Mononuclear cell (primary cell): ENCODE measurements around the gene POGK. TPM values are rescaled to one million over a fixed set of nuclear protein-coding genes. Genes with fewer than 3 reads are reported as not detected.
A peak's percentile ranks its signal among the peaks of the same experiment; 100 is the strongest.
"Not testable (repeated sequence)": the region's sequence is repeated elsewhere in the genome, so short reads cannot be mapped to it uniquely, and the experiment has no call there.

ENCODE experiments used
- H3K27me3 ChIP-seq: 2 replicates; pipeline ENCODE4 v1.6.0; 2011; ENCODE audit warnings: low read length, control low read depth; ENCODE audit not compliant: insufficient read depth
- H3K4me1 ChIP-seq: 2 replicates; pipeline ENCODE4 v1.5.1; 2011; ENCODE audit warnings: mild to moderate bottlenecking, low read length, control low read depth; ENCODE audit not compliant: insufficient read depth
- H3K4me3 ChIP-seq: 2 replicates; pipeline ENCODE4 v1.5.1; 2011; ENCODE audit warnings: mild to moderate bottlenecking, low read length, moderate library complexity
- H3K9me3 ChIP-seq: 2 replicates; pipeline ENCODE4 v1.5.1; 2011; ENCODE audit warnings: low read depth, mild to moderate bottlenecking, control low read depth, low read length
- total RNA-seq: library from RNA; depleted of rRNA; stranded (reverse); fragments of >200 nt; gene quantifications from one replicate; pipeline ENCODE4 v1.2.3, GENCODE V29; 2012

Gene POGK
- total RNA-seq, 1 donor = 23.6 TPM

DNA sequence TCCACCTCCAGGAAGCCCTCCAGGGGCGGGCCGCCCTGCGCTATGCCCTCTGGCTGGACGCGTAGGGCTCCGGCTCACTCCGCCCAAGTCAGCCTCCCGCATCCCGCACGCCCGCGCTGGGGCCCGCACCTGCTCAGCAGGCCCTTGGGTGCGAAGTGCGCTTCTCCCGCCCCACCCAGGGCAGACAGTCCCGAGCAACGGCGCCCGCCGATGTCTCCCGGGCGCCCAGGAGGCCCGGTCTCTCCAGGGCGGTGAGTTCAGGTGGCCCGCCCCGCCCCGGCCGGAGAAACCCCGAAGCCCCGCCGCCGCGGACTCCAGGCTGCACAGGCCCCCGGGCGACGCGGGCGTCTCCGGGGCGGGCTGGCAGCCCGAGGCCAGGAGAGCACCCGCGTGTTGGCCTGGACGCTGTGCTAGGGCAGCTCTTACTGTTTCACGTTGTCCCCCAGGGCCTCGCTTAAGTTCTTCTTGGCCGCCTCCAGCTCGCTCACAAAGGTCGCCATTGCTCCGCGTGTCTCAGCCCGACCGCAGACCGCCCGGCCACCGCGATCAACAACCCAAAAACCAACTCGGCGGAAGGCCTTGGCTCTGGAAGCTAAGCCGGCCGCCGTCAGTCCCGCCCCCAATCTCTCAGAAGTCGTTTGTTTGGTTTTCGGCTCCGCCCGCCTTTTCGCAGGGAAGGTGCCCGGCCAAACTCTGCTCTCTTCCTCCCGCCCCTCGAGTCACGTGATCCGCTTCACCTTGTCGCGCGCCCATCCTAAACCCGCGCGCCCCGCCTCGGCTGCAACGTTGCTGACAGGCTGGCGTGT, 36.7 kb downstream of the POGK start, which contains the start of gene TADA1:
TSS of gene TADA1 (minus strand) at position 531 of the 806 bp plus-strand sequence. CDS start at position 500, 31 bp downstream.
- H3K4me1 ChIP-seq = peaks cover 21% of the 10 kb centered on the region

DNA sequence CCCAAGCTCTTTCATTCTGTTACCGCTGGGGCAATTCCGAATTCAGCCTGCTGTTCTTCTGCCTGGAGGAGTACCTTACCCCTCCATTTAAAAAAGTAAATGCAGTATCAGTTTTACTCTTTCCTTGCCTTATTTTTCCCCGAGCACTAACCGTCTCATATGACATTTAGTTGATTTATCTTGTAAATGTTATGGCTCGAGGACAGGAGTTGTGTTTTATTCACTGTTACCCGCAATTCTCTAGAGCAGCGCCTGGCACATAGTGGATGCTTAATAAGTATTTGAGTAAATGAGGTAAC, 37.2 kb downstream of the POGK start:
- Histone ChIP-seq H3K9me3 (no peaks in the 10 kb centered on the region), H3K4me1 (peaks cover 21% of the 10 kb centered on the region), H3K27me3 (no peaks in the 10 kb centered on the region), H3K4me3 (peak overlapping the region; percentile 57)

More for the DNA sequence above, 36.7 kb downstream of the POGK start, which contains the start of gene TADA1:
- Histone ChIP-seq H3K27me3 (no peaks in the 10 kb centered on the region), H3K4me3 (peak within 1 kb of the TSS; percentile 57), H3K9me3 (no peaks in the 10 kb centered on the region)

- not testable (repeated sequence) for H3K4me3 ChIP-seq, H3K27me3 ChIP-seq, H3K9me3 ChIP-seq
- H3K4me1 ChIP-seq = peaks cover 17% of the 10 kb centered on the region
Observed at GRCh38 chr1:166878173-166878917, 39.1 kb downstream of the POGK start.

DNA sequence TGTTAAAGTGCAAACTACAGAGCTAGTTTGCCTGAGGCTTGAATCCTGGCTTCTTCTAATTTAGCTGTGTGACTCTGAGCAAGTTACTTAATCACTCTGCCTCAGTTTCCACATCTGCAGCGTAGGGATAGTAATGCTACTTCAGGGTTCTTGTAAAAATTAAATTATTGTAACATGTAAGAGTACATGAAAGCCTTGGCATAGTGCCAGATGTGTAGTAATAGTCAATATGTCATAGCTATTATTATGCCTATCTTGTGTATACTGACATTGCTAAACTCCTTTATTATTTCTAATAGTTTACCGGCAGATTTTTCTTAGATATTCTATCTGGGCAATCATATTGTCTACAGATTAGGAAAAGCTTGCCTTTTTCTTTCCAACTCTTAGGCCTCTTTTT, 43.6 kb downstream of the POGK start:
- Histone ChIP-seq H3K4me1 (peaks cover 12% of the 10 kb centered on the region), H3K9me3 (no peaks in the 10 kb centered on the region), H3K4me3 (no peak overlapping the region), H3K27me3 (peaks cover 25% of the 10 kb centered on the region)

DNA sequence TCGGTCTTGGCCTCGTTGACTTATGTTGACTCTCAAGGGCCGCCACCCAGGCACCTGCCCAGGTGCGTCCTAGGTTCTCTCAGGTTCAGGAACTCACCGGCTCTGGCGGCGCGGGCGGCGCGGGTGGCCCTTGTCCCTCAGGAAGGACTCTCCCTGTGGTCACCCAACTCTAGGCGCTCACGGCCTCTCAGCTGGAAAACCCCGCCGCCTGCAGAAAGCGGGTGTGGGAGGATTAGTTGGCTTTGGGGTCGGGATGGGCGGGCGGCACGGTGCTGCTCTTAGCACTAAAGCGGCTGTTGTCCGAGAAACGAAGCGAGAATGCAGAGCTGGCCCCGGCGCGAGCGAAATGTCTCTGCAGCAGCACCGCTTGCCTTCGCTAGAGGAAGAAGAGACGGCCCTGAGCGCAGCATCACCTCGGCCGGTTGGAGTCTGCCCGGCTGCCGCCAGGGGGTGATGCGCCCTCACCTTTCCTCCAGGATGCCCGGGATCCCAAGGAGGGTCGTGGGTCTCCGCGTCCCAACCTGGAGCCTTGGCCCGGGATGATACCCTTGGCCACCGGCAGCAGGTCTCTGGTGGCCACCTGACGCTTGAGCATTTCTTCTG, 44.9 kb downstream of the POGK start:
- H3K27me3 ChIP-seq = peaks cover 25% of the 10 kb centered on the region
- no peak overlapping the region for H3K4me3 ChIP-seq
- peaks cover 12% of the 10 kb centered on the region for H3K4me1 ChIP-seq
- H3K9me3 ChIP-seq = no peaks in the 10 kb centered on the region

DNA sequence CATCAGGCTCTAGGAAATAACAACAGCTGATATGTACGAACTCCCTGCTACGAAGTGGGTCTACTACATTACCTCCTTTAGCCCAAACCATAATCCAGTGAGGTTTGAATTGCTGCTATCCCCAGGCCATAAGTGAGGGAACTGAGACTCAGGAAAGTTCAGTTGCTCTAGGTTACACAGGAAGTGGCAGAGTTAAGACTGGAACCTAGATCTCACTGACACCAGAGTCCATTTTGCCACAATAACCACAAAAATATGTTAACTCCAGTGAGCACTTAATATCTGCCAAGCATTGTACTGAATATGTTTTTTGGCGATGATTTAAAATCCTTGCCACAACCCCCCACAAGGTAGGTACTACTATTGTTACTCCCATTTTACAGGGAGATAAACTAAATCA, 45.7 kb downstream of the POGK start:
- Histone ChIP-seq H3K4me1 (peaks cover 12% of the 10 kb centered on the region), H3K9me3 (no peaks in the 10 kb centered on the region), H3K4me3 (no peak overlapping the region), H3K27me3 (peaks cover 25% of the 10 kb centered on the region)

DNA sequence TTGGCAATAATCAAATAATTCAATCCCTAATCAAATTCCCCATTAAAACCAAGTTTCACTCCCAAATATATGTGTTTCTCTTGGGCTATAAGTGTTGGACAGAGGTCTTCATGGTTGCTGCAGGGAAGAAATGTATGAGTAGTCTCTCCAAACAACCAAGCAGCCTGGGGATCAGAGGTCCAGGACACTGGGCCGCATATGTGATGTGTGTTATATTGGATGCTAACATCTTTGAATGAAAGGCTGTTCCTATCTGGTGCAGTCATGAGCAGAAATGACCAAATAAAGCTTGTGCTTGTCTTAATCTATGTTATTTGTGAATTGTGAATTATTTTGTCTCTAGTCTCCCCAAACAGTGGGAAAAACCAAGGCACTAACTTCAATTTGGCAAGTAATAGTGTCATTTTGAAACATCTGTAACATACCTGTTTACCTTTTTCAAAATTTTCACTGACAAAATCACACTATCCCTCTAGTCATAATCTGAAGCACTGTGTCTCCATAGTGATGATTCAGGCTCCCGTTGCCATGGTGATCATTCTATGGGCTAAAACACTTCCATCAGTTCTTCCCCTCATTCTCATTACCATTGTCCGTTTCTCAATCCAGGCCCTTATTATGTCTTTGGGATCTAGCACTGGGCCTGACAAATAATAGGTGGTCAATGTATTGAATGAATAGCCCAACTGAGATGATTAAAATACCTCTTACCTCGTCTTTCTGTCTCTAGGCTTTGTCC, 49.3 kb downstream of the POGK start:
- no peaks in the 10 kb centered on the region for H3K9me3 ChIP-seq
- H3K4me1 ChIP-seq = peaks cover 12% of the 10 kb centered on the region
- H3K4me3 ChIP-seq = no peak overlapping the region
- H3K27me3 ChIP-seq = peaks cover 20% of the 10 kb centered on the region

GRCh38 chr1:166889776-166890175, 50.5 kb downstream of the POGK start:
- Histone ChIP-seq H3K4me1 (peaks cover 3% of the 10 kb centered on the region), H3K9me3 (no peaks in the 10 kb centered on the region), H3K4me3 (no peak overlapping the region), H3K27me3 (peaks cover 10% of the 10 kb centered on the region)

- Histone ChIP-seq H3K9me3 (peaks cover 11% of the 10 kb centered on the region), H3K4me1 (no peaks in the 10 kb centered on the region), H3K27me3 (peaks cover 5% of the 10 kb centered on the region), H3K4me3 (no peak overlapping the region)
Observed at GRCh38 chr1:166895766-166896165, 56.5 kb downstream of the POGK start.

GRCh38 chr1:166899769-166900168, 60.5 kb downstream of the POGK start:
- Histone ChIP-seq H3K4me1 (peaks cover 21% of the 10 kb centered on the region), H3K9me3 (peaks cover 11% of the 10 kb centered on the region), H3K4me3 (no peak overlapping the region), H3K27me3 (no peaks in the 10 kb centered on the region)

GRCh38 chr1:166900987-166901386, 61.7 kb downstream of the POGK start:
- peaks cover 11% of the 10 kb centered on the region for H3K9me3 ChIP-seq
- H3K27me3 ChIP-seq = no peaks in the 10 kb centered on the region
- H3K4me3 ChIP-seq = no peak overlapping the region
- peaks cover 21% of the 10 kb centered on the region for H3K4me1 ChIP-seq

DNA sequence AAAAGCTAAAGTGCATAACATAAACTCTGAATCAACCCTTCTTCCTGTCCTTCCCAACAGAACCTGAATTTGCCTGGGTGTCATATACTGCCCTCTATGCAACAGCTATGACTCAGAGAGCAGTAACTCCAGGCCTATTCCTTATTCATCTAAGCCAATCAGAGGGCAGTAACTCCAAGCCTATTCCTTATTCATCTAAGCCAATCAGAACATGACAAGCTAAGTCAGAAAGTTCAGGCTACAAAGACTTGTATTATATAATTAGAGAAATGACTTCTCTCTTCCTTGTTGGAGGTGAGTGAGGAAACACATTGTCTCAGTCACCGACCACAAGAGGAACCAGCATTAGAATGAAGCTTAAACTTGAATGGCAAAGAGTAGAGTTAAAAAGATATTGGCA, 63.0 kb downstream of the POGK start:
- H3K4me3 ChIP-seq = no peak overlapping the region
- peaks cover 7% of the 10 kb centered on the region for H3K9me3 ChIP-seq
- peaks cover 21% of the 10 kb centered on the region for H3K4me1 ChIP-seq
- H3K27me3 ChIP-seq = no peaks in the 10 kb centered on the region

- Histone ChIP-seq H3K4me3 (no peak overlapping the region), H3K27me3 (no peaks in the 10 kb centered on the region), H3K4me1 (peaks cover 21% of the 10 kb centered on the region), H3K9me3 (no peaks in the 10 kb centered on the region)
Observed at GRCh38 chr1:166903232-166903631, 64.0 kb downstream of the POGK start.

GRCh38 chr1:166905136-166905535, 65.9 kb downstream of the POGK start:
- Histone ChIP-seq H3K27me3 (no peaks in the 10 kb centered on the region), H3K9me3 (no peaks in the 10 kb centered on the region), H3K4me1 (peaks cover 21% of the 10 kb centered on the region), H3K4me3 (no peak overlapping the region)

DNA sequence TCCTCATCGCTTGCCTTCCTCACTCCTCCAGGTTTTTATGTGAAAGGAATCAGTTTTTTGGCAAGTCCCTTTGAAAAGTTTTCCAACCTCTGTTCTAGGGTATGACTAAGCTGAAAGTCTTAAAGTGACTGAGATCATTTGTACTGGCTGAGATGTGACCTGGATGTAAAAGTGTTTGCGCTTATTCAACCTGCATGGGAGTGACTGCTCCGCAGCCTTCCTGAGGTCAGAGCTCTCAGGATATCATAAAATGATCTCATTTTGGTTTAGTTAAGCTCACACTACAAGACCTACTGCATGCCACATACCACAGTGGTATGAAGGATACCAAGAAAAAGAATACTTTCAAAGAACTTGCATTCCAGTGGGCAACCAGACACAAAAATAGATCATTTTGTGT, 66.6 kb downstream of the POGK start:
- peaks cover 21% of the 10 kb centered on the region for H3K4me1 ChIP-seq
- H3K27me3 ChIP-seq = no peaks in the 10 kb centered on the region
- no peaks in the 10 kb centered on the region for H3K9me3 ChIP-seq
- no peak overlapping the region for H3K4me3 ChIP-seq
